H9 (cell line): ENCODE measurements around the gene GOLGA7B. TPM values are rescaled to one million over a fixed set of nuclear protein-coding genes. Genes with fewer than 3 reads are reported as not detected.

Source experiments
- DNase-seq: peaks from one replicate; pipeline ENCODE4 v3.0.0-alpha.2; 2017
- H2AFZ ChIP-seq: one replicate; pipeline ENCODE4 v1.6.1; 2013; ENCODE audit warnings: mild to moderate bottlenecking, low read length, control low read depth, moderate library complexity
- H2AK5ac ChIP-seq: 2 replicates; pipeline ENCODE4 v1.6.1; 2013; ENCODE audit warnings: low read length, control low read depth, mixed read lengths; ENCODE audit not compliant: insufficient read length
- H2BK120ac ChIP-seq: one replicate; pipeline ENCODE4 v1.6.1; 2013; ENCODE audit warnings: low read depth, mild to moderate bottlenecking, low read length, control low read depth, inconsistent platforms; ENCODE audit not compliant: poor library complexity, severe bottlenecking
- H2BK12ac ChIP-seq: 2 replicates; pipeline ENCODE4 v1.6.1; 2013; ENCODE audit warnings: low read length, control low read depth, mixed read lengths, low read depth; ENCODE audit not compliant: insufficient read length
- H2BK15ac ChIP-seq: 2 replicates; pipeline ENCODE4 v1.6.1; 2013; ENCODE audit warnings: low read depth, low read length, control low read depth
- H2BK20ac ChIP-seq: one replicate; pipeline ENCODE4 v1.6.1; 2013; ENCODE audit warnings: low read depth, mild to moderate bottlenecking, low read length, control low read depth, inconsistent platforms; ENCODE audit not compliant: poor library complexity, severe bottlenecking
- H2BK5ac ChIP-seq: 2 replicates; pipeline ENCODE4 v1.6.1; 2013; ENCODE audit warnings: low read length, control low read depth, mixed read lengths; ENCODE audit not compliant: insufficient read length
- H3K14ac ChIP-seq: 2 replicates; pipeline ENCODE4 v1.6.1; 2013; ENCODE audit warnings: low read length, control low read depth; ENCODE audit not compliant: insufficient read depth
- H3K18ac ChIP-seq: 2 replicates; pipeline ENCODE4 v1.6.1; 2013; ENCODE audit warnings: low read depth, mild to moderate bottlenecking, mixed read lengths, low read length, control low read depth; ENCODE audit not compliant: insufficient read length
- H3K23ac ChIP-seq: 2 replicates; pipeline ENCODE4 v1.6.1; 2013; ENCODE audit warnings: low read length, control low read depth, mixed read lengths, low read depth; ENCODE audit not compliant: insufficient read length
- H3K23me2 ChIP-seq: 2 replicates; pipeline ENCODE4 v1.6.1; 2013; ENCODE audit warnings: low read depth, mild to moderate bottlenecking, mixed read lengths, low read length, control low read depth; ENCODE audit not compliant: insufficient read length, poor library complexity, severe bottlenecking
- H3K27ac ChIP-seq: 2 replicates; pipeline ENCODE4 v1.5.1; 2013; ENCODE audit warnings: low read length, control low read depth, mixed read lengths, low read depth; ENCODE audit not compliant: insufficient read length
- H3K27me3 ChIP-seq: 2 replicates; pipeline ENCODE4 v1.6.1; 2013; ENCODE audit warnings: low read length, control low read depth, inconsistent platforms; ENCODE audit not compliant: insufficient read depth
- H3K4ac ChIP-seq: 2 replicates; pipeline ENCODE4 v1.6.1; 2013; ENCODE audit warnings: low read depth, mild to moderate bottlenecking, control low read depth, inconsistent platforms, low read length, moderate library complexity
- H3K4me1 ChIP-seq: 2 replicates; pipeline ENCODE4 v1.6.1; 2013; ENCODE audit warnings: low read length, control low read depth, inconsistent platforms; ENCODE audit not compliant: insufficient read depth
- H3K4me2 ChIP-seq: 2 replicates; pipeline ENCODE4 v1.6.1; 2013; ENCODE audit warnings: low read length, control low read depth, mixed read lengths; ENCODE audit not compliant: insufficient read length, insufficient read depth
- H3K56ac ChIP-seq: 2 replicates; pipeline ENCODE4 v1.6.1; 2013; ENCODE audit warnings: low read depth, mild to moderate bottlenecking, mixed read lengths, low read length, control low read depth; ENCODE audit not compliant: insufficient read length
- H3K79me1 ChIP-seq: 2 replicates; pipeline ENCODE4 v1.6.1; 2013; ENCODE audit warnings: low read depth, mild to moderate bottlenecking, moderate library complexity, low read length, control low read depth, inconsistent platforms; ENCODE audit not compliant: insufficient read depth, poor library complexity, severe bottlenecking
- H3K79me2 ChIP-seq: 2 replicates; pipeline ENCODE4 v1.6.1; 2013; ENCODE audit warnings: low read length, control low read depth, inconsistent platforms; ENCODE audit not compliant: insufficient read depth
- H3K9ac ChIP-seq: 2 replicates; pipeline ENCODE4 v1.6.1; 2013; ENCODE audit warnings: low read length, control low read depth, mixed read lengths; ENCODE audit not compliant: insufficient read length; ENCODE audit errors: extremely low read depth
- H3K9me3 ChIP-seq: one replicate; pipeline ENCODE4 v1.6.1; 2013; ENCODE audit warnings: low read depth, low read length, inconsistent platforms; ENCODE audit not compliant: control insufficient read depth
- H3T11ph ChIP-seq: one replicate; pipeline ENCODE4 v1.6.1; 2013; ENCODE audit warnings: mild to moderate bottlenecking, low read length, control low read depth, inconsistent platforms
- H4K20me1 ChIP-seq: one replicate; pipeline ENCODE4 v1.6.1; 2013; ENCODE audit not compliant: control insufficient read depth, insufficient read length, insufficient read depth
- H4K5ac ChIP-seq: 2 replicates; pipeline ENCODE4 v1.6.1; 2013; ENCODE audit warnings: low read depth, mild to moderate bottlenecking, mixed read lengths, low read length, control low read depth; ENCODE audit not compliant: insufficient read length
- H4K8ac ChIP-seq: replicated peaks from 2 replicates; pipeline ENCODE4 v1.6.1; 2013; ENCODE audit warnings: low read length, control low read depth, mixed read lengths, low read depth; ENCODE audit not compliant: insufficient read length
- H4K91ac ChIP-seq: 2 replicates; pipeline ENCODE4 v1.6.1; 2013; ENCODE audit warnings: low read depth, mild to moderate bottlenecking, moderate library complexity, mixed read lengths, low read length, control low read depth; ENCODE audit not compliant: insufficient read length
- H3K27ac Mint-ChIP-seq, 3 experiments: 2 replicates in 2 of 3; 3 replicates in 1 of 3; pipeline ENCODE4 v1.8.0; 2020 to 2021; ENCODE audit warnings: mixed read lengths in 3 of 3, mild to moderate bottlenecking in 1 of 3, moderate library complexity in 1 of 3
- H3K27me3 Mint-ChIP-seq: 2 replicates; pipeline ENCODE4 v1.8.0; 2021; ENCODE audit warnings: low read depth, mild to moderate bottlenecking, moderate library complexity, mixed read lengths
- H3K36me3 Mint-ChIP-seq, 3 experiments: 2 replicates in 2 of 3; 3 replicates in 1 of 3; pipeline ENCODE4 v1.8.0; 2020 to 2021; ENCODE audit warnings: low read depth in 3 of 3, mixed read lengths in 3 of 3; ENCODE audit not compliant: insufficient read depth in 1 of 3
- H3K4me1 Mint-ChIP-seq, 2 experiments: 2 replicates each; pipeline ENCODE4 v1.8.0; 2020; ENCODE audit warnings: mixed read lengths in 2 of 2
- H3K4me3 Mint-ChIP-seq, 2 experiments: 2 replicates in 1 of 2; 3 replicates in 1 of 2; pipeline ENCODE4 v1.8.0; 2020 to 2021; ENCODE audit warnings: mild to moderate bottlenecking in 2 of 2, mixed read lengths in 2 of 2, moderate library complexity in 1 of 2
- H3K9me3 Mint-ChIP-seq, 2 experiments: 2 replicates in 1 of 2; 3 replicates in 1 of 2; pipeline ENCODE4 v1.8.0; 2020; ENCODE audit warnings: mild to moderate bottlenecking in 2 of 2, mixed read lengths in 2 of 2, moderate library complexity in 1 of 2
- WGBS: extraction: QIAGEN DNeasy Blood & Tissue Kit; methylation state at CpG from one replicate; pipeline ENCODE4 v1.1.7; 2013; ENCODE audit warnings: missing lambda C conversion rate, low lambda C conversion rate, mixed read lengths; ENCODE audit not compliant: insufficient read length; ENCODE audit errors: extremely low coverage; 5-methylcytosine and 5-hydroxymethylcytosine counted together
- total RNA-seq: library from RNA; stranded (reverse); gene quantifications from 2 replicates; pipeline ENCODE4 v1.2.1, GENCODE V29; 2021
- TF ChIP-seq, protein P1 (sequence below): fragments of 200-600 bp; sonication (generic); conservative IDR thresholded peaks from 3 replicates; pipeline ENCODE4 v1.8.0; 2021; ENCODE audit warnings: antibody characterized with exemption, mild to moderate bottlenecking

GOLGA7B gene
- total RNA-seq, 1 experiment from 2014 or later = 0.04 TPM

GRCh38 chr10:97895084-97895483, 45.4 kb downstream of the GOLGA7B start:
- WGBS = no CpG with 5 or more reads among the region's 13 CpGs
- H3K9me3 Mint-ChIP-seq = no peaks in the 10 kb centered on the region
- peaks cover 9% of the 10 kb centered on the region; the same call in 1 of the 2 replicates for H3K27me3 Mint-ChIP-seq
- no peaks in the 10 kb centered on the region for H3K9me3 ChIP-seq
- H3K36me3 Mint-ChIP-seq = no peaks in the 10 kb centered on the region
- no peaks in the 10 kb centered on the region for H4K20me1 ChIP-seq
- peaks cover 0 to 5% of the 10 kb centered on the region in 2 experiments; a peak in 3 of 4 replicates for H3K4me1 Mint-ChIP-seq
- no peaks in the 10 kb centered on the region for H3K27me3 ChIP-seq
- no peak overlapping the region for H2AK5ac ChIP-seq
- no peak overlapping the region; the same call in 1 of the 2 replicates for H3K14ac ChIP-seq
- no peak overlapping the region for H2BK12ac ChIP-seq
- H4K91ac ChIP-seq = no peak overlapping the region
- no peak overlapping the region for H2BK20ac ChIP-seq
- H3K4ac ChIP-seq = no peak overlapping the region
- no peak overlapping the region for H3K4me2 ChIP-seq
- H3K4me3 Mint-ChIP-seq = no peak overlapping the region
- H3T11ph ChIP-seq = no peak overlapping the region
- no peaks in the 10 kb centered on the region for H3K79me1 ChIP-seq
- no peak overlapping the region for H2AFZ ChIP-seq
- no peak overlapping the region for H3K56ac ChIP-seq
- TF ChIP-seq, protein P1, sequence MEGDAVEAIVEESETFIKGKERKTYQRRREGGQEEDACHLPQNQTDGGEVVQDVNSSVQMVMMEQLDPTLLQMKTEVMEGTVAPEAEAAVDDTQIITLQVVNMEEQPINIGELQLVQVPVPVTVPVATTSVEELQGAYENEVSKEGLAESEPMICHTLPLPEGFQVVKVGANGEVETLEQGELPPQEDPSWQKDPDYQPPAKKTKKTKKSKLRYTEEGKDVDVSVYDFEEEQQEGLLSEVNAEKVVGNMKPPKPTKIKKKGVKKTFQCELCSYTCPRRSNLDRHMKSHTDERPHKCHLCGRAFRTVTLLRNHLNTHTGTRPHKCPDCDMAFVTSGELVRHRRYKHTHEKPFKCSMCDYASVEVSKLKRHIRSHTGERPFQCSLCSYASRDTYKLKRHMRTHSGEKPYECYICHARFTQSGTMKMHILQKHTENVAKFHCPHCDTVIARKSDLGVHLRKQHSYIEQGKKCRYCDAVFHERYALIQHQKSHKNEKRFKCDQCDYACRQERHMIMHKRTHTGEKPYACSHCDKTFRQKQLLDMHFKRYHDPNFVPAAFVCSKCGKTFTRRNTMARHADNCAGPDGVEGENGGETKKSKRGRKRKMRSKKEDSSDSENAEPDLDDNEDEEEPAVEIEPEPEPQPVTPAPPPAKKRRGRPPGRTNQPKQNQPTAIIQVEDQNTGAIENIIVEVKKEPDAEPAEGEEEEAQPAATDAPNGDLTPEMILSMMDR = no peak
- H2BK5ac ChIP-seq = no peak overlapping the region
- H4K8ac ChIP-seq = no peak overlapping the region
- H3K27ac Mint-ChIP-seq = no peak overlapping the region
- H2BK120ac ChIP-seq = no peak overlapping the region
- H3K9ac ChIP-seq = no peak overlapping the region
- no peak for DNase-seq
- H3K4me1 ChIP-seq = peaks cover 2% of the 10 kb centered on the region; the same call in 1 of the 2 replicates
- H3K27ac ChIP-seq = no peak overlapping the region
- H3K23me2 ChIP-seq = no peaks in the 10 kb centered on the region
- H4K5ac ChIP-seq = no peak overlapping the region
- no peak overlapping the region for H3K18ac ChIP-seq
- no peak overlapping the region for H2BK15ac ChIP-seq
- H3K79me2 ChIP-seq = no peaks in the 10 kb centered on the region
- H3K23ac ChIP-seq = no peak overlapping the region
